HepG2 (cell line): ENCODE measurements around the gene CA14. TPM values are rescaled to one million over a fixed set of nuclear protein-coding genes. Genes with fewer than 3 reads are reported as not detected.
A peak's percentile ranks its signal among the peaks of the same experiment; 100 is the strongest.

Experiments
- ARID4A ChIP-seq: sonication (generic); formaldehyde crosslinking; IDR thresholded peaks from 2 replicates; pipeline ENCODE4 v1.5.0; 2020; ENCODE audit warnings: mild to moderate bottlenecking, missing genetic modification reagents, borderline replicate concordance
- CREB1 ChIP-seq, 2 experiments: fragments of 450-650 bp in 1 of 2; IDR thresholded peaks; 2 replicates each; pipeline ENCODE4 v1.6.1; 2016 to 2017; ENCODE audit warnings: control low read depth in 1 of 2, mild to moderate bottlenecking in 1 of 2, missing compliant biosample characterization in 1 of 2, missing genetic modification characterization in 1 of 2
- ELF4 ChIP-seq: sonication (generic); formaldehyde crosslinking; IDR thresholded peaks from 2 replicates; pipeline ENCODE4 v1.5.0; 2020; ENCODE audit warnings: missing genetic modification reagents, mild to moderate bottlenecking, moderate library complexity, borderline replicate concordance
- FOXC1 ChIP-seq: sonication (generic); formaldehyde crosslinking; IDR thresholded peaks from 2 replicates; pipeline ENCODE4 v1.8.0; 2022; ENCODE audit warnings: mild to moderate bottlenecking, missing genetic modification reagents, borderline replicate concordance
- HOXA3 ChIP-seq: sonication (generic); formaldehyde crosslinking; IDR thresholded peaks from 2 replicates; pipeline ENCODE4 v1.5.0; 2020; ENCODE audit warnings: missing genetic modification reagents
- JARID2 ChIP-seq: sonication (generic); formaldehyde crosslinking; IDR thresholded peaks from 2 replicates; pipeline ENCODE4 v1.8.1; 2023; ENCODE audit warnings: missing genetic modification reagents, inconsistent platforms; ENCODE audit not compliant: insufficient replicate concordance
- KDM5A ChIP-seq: fragments of 200-600 bp; sonication (generic); IDR thresholded peaks from 2 replicates; pipeline ENCODE4 v1.7.0; 2018; ENCODE audit warnings: antibody characterized with exemption, mild to moderate bottlenecking, low read length, borderline replicate concordance
- NBN ChIP-seq: fragments of 450-650 bp; conservative IDR thresholded peaks from 2 replicates; pipeline ENCODE4 v1.6.1; 2017
- NR1H2 ChIP-seq: sonication (generic); formaldehyde crosslinking; IDR thresholded peaks from 2 replicates; pipeline ENCODE4 v1.8.1; 2022; ENCODE audit warnings: low read depth, missing genetic modification reagents, borderline replicate concordance
- PAXIP1 ChIP-seq: sonication (generic); formaldehyde crosslinking; conservative IDR thresholded peaks from 2 replicates; pipeline ENCODE4 v1.4.0; 2020; ENCODE audit warnings: mild to moderate bottlenecking, missing genetic modification reagents, moderate library complexity
- PITX1 ChIP-seq: sonication (generic); formaldehyde crosslinking; IDR thresholded peaks from 2 replicates; pipeline ENCODE4 v1.5.1; 2020; ENCODE audit warnings: mild to moderate bottlenecking, missing genetic modification reagents
- POGZ ChIP-seq: sonication (generic); formaldehyde crosslinking; IDR thresholded peaks from 2 replicates; pipeline ENCODE4 v1.4.0; 2020; ENCODE audit warnings: mild to moderate bottlenecking, missing genetic modification reagents
- SRF ChIP-seq: IDR thresholded peaks from 2 replicates; pipeline ENCODE4 v1.6.1; 2011; ENCODE audit warnings: mild to moderate bottlenecking, low read depth, low read length, moderate library complexity
- U2AF1 ChIP-seq: fragments of 200-400 bp; formaldehyde crosslinking; optimal IDR thresholded peaks from 2 replicates; pipeline ENCODE3; 2017; ENCODE audit warnings: mild to moderate bottlenecking, low read depth, low read length
- UBTF ChIP-seq: sonication (generic); formaldehyde crosslinking; IDR thresholded peaks from 2 replicates; pipeline ENCODE4 v1.4.0; 2020; ENCODE audit warnings: mild to moderate bottlenecking, missing genetic modification reagents
- ZBTB42 ChIP-seq: sonication (generic); formaldehyde crosslinking; IDR thresholded peaks from 2 replicates; pipeline ENCODE4 v1.5.0; 2020; ENCODE audit warnings: mild to moderate bottlenecking, missing genetic modification reagents
- ZFY ChIP-seq: sonication (generic); formaldehyde crosslinking; IDR thresholded peaks from 2 replicates; pipeline ENCODE4 v1.4.0; 2020; ENCODE audit warnings: missing genetic modification reagents
- ZNF557 ChIP-seq: sonication (generic); formaldehyde crosslinking; IDR thresholded peaks from 2 replicates; pipeline ENCODE4 v1.4.0; 2020; ENCODE audit warnings: missing genetic modification reagents
- ZNF724P ChIP-seq: sonication (generic); formaldehyde crosslinking; IDR thresholded peaks from 2 replicates; pipeline ENCODE4 v1.8.0; 2022; ENCODE audit warnings: missing genetic modification reagents, borderline replicate concordance
- polyA plus RNA-seq, 8 experiments: library from polyadenylated mRNA; depleted of rRNA in 3 of 8; stranded (reverse) in 7 of 8; unstranded in 1 of 8; fragments of >200 nt; fragmentation: Illumina TruSeq in 4 of 8; extraction: Trizol in 4 of 8; gene quantifications; 2 replicates each; pipeline versions ENCODE4 v1.2.1 to v1.2.3, GENCODE V29; 2011 to 2016; ENCODE audit warnings: low read depth in 4 of 8, missing spikeins in 1 of 8, mixed read lengths in 1 of 8; ENCODE audit not compliant: insufficient read depth in 1 of 8
- total RNA-seq, 5 experiments: library from RNA; depleted of rRNA; stranded (reverse); fragments of >200 nt; fragmentation: Illumina TruSeq; extraction: Trizol; gene quantifications; 2 replicates each; pipeline ENCODE4 v1.2.3, GENCODE V29; 2016; ENCODE audit warnings: low read depth in 1 of 5

The CA14 gene
- total and polyA plus RNA-seq, 2 of the 13 experiments (the other 11 are each of a cell fraction or from before 2014, with no cell fraction given), result 2.4 to 8.5 TPM

DNA sequence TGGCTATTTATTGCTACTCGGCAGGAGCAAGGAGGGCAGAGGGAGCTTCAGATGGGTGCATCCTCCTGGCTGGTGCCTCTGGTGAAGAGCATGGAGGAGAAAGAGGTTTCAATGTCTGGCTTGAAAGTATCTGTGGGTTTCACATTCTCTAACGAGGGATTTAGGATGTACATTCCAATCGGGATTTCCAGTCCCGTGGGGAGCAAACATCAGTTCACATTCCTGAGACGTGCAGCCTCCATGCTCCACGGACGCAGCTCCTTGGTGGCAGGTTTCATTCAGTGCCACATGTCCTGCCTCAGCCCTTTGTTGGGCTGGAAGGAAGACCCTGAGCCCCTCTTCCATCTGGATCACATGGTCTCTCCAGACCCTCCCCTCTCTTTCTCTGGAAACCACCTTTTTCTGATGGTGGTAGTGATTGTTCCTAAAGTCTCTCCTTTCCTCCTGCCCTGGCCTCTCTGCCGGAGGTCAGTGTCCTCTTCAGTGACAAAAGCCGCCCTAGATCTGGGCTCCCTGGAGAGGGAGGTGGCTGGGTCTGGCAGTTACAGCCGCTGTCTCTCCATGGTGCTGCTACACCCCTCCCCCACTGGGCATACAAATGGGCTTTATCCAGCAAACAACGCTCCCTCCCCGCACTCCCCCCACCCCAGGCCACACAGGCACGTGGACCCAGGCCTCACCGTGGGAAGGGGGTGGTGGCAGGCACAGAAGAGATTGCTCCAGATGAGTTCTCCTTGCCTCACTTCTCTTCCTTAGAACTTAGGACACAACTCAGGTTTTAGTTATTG, 826 bp upstream of the CA14 start (continued):
- no peak for TF ChIP-seq JARID2 (CRISPR knock-in tag)
- TF ChIP-seq ARID4A (CRISPR knock-in tag), result peak; percentile 54; the same call in 1 of the 2 replicates
- no peak for TF ChIP-seq KDM5A
- 0 out of 2 replicates have a peak, but pooled peaks have one; percentile 9 for TF ChIP-seq FOXC1 (CRISPR knock-in tag)
- no peak for TF ChIP-seq ELF4 (CRISPR knock-in tag)
- peak; percentile 33; the same call in 1 of the 2 replicates for TF ChIP-seq ZFY (CRISPR knock-in tag)
- peak; percentile 46; the same call in 1 of the 2 replicates for TF ChIP-seq PITX1 (CRISPR knock-in tag)
- no peak for TF ChIP-seq CREB1 (IDR thresholded peaks at IDR 0.05)
- no peak for TF ChIP-seq CREB1 (CRISPR knock-in tag; IDR thresholded peaks at IDR 0.05)
- TF ChIP-seq ZNF557 (CRISPR knock-in tag), result no peak
- TF ChIP-seq U2AF1, result no peak
- TF ChIP-seq SRF, result no peak
- TF ChIP-seq POGZ (CRISPR knock-in tag), result no peak
- 0 out of 2 replicates have a peak, but pooled peaks have one; percentile 32 for TF ChIP-seq HOXA3 (CRISPR knock-in tag)
- TF ChIP-seq PAXIP1 (CRISPR knock-in tag), result peak; percentile 25; the same call in 1 of the 2 replicates
- TF ChIP-seq ZBTB42 (CRISPR knock-in tag), result 0 out of 2 replicates have a peak, but pooled peaks have one; percentile 45
- 0 out of 2 replicates have a peak, but pooled peaks have one; percentile 23 for TF ChIP-seq ZNF724P (CRISPR knock-in tag)
- TF ChIP-seq NBN, result no peak
- TF ChIP-seq NR1H2 (CRISPR knock-in tag), result no peak
- TF ChIP-seq UBTF, result no peak; the same call in 1 of the 2 replicates
